Neuronal stem cell (in vitro differentiated cells): Measurements from ENCODE around the gene MBLAC1.

Source experiments
- DNase-seq: peaks from one replicate; pipeline ENCODE4 v3.0.0-alpha.2; 2013; ENCODE audit warnings: low spot score
- H2AFZ ChIP-seq: one replicate; pipeline ENCODE4 v1.6.1; 2013; ENCODE audit warnings: mild to moderate bottlenecking, low read length, inconsistent platforms
- H2AK5ac ChIP-seq: 2 replicates; pipeline ENCODE4 v1.6.1; 2013; ENCODE audit warnings: low read depth, mild to moderate bottlenecking, inconsistent platforms, low read length, moderate library complexity, mixed read lengths
- H2BK120ac ChIP-seq: 2 replicates; pipeline ENCODE4 v1.6.1; 2013; ENCODE audit warnings: low read depth, mild to moderate bottlenecking, inconsistent platforms, low read length, moderate library complexity, mixed read lengths
- H2BK12ac ChIP-seq: one replicate; pipeline ENCODE4 v1.6.1; 2013; ENCODE audit warnings: low read length, inconsistent platforms
- H2BK15ac ChIP-seq: 2 replicates; pipeline ENCODE4 v1.6.1; 2013; ENCODE audit warnings: mild to moderate bottlenecking, low read length, inconsistent platforms, mixed read lengths
- H2BK5ac ChIP-seq: one replicate; pipeline ENCODE4 v1.6.1; 2013; ENCODE audit warnings: inconsistent platforms, mild to moderate bottlenecking, low read length, moderate library complexity
- H3K14ac ChIP-seq: one replicate; pipeline ENCODE4 v1.6.1; 2013; ENCODE audit warnings: low read length, inconsistent platforms
- H3K18ac ChIP-seq: 2 replicates; pipeline ENCODE4 v1.6.1; 2013; ENCODE audit warnings: low read length, inconsistent platforms
- H3K23ac ChIP-seq: 2 replicates; pipeline ENCODE4 v1.6.1; 2013; ENCODE audit warnings: low read depth, mild to moderate bottlenecking, mixed read lengths, low read length, inconsistent platforms; ENCODE audit not compliant: poor library complexity
- H3K27ac ChIP-seq: replicated peaks from 3 replicates; pipeline ENCODE4 v1.5.1; 2013; ENCODE audit warnings: low read length, inconsistent platforms
- H3K27me3 ChIP-seq, 3 experiments: 2 replicates each; pipeline ENCODE4 v1.6.1; 2013; ENCODE audit warnings: low read length in 3 of 3, mild to moderate bottlenecking in 2 of 3, inconsistent platforms in 1 of 3, low read depth in 1 of 3, mixed read lengths in 1 of 3, moderate library complexity in 1 of 3; ENCODE audit not compliant: control insufficient read depth in 3 of 3, insufficient read depth in 3 of 3
- H3K36me3 ChIP-seq, 2 donors: replicated peaks in 1 of 2; 2 replicates each; pipeline ENCODE4 v1.6.1; 2013; ENCODE audit warnings: low read length in 2 of 2; ENCODE audit not compliant: control insufficient read depth in 2 of 2, insufficient read depth in 2 of 2
- H3K4ac ChIP-seq: 2 replicates; pipeline ENCODE4 v1.6.1; 2013; ENCODE audit warnings: inconsistent platforms, mild to moderate bottlenecking, low read length, moderate library complexity
- H3K4me1 ChIP-seq, 2 donors: 1 replicate in 1 of 2; 2 replicates in 1 of 2; pipeline ENCODE4 v1.6.1; 2013; ENCODE audit warnings: low read length in 2 of 2, low read depth in 1 of 2; ENCODE audit not compliant: control insufficient read depth in 2 of 2, insufficient read depth in 1 of 2
- H3K4me2 ChIP-seq: one replicate; pipeline ENCODE4 v1.6.1; 2013; ENCODE audit warnings: mild to moderate bottlenecking, low read length, inconsistent platforms; ENCODE audit not compliant: insufficient read depth, poor library complexity, severe bottlenecking
- H3K4me3 ChIP-seq, 2 donors: 2 replicates each; pipeline ENCODE4 v1.5.1; 2013; ENCODE audit warnings: low read length in 2 of 2, mild to moderate bottlenecking in 2 of 2, inconsistent platforms in 1 of 2, moderate library complexity in 1 of 2
- H3K79me1 ChIP-seq: one replicate; pipeline ENCODE4 v1.6.1; 2013; ENCODE audit warnings: low read depth, mild to moderate bottlenecking, inconsistent platforms, low read length, moderate library complexity
- H3K9ac ChIP-seq: one replicate; pipeline ENCODE4 v1.6.1; 2013; ENCODE audit warnings: mild to moderate bottlenecking, low read depth, low read length, inconsistent platforms; ENCODE audit not compliant: poor library complexity
- H3K9me3 ChIP-seq, 2 donors: replicated peaks in 1 of 2; 2 replicates each; pipeline versions ENCODE3 to v1.6.1; 2013; ENCODE audit warnings: low read length in 2 of 2, mild to moderate bottlenecking in 2 of 2, inconsistent platforms in 1 of 2, low read depth in 1 of 2, mixed read lengths in 1 of 2, moderate library complexity in 1 of 2; ENCODE audit not compliant: control insufficient read depth in 2 of 2, insufficient read depth in 1 of 2
- H4K8ac ChIP-seq: one replicate; pipeline ENCODE4 v1.6.1; 2013; ENCODE audit warnings: low read depth, mild to moderate bottlenecking, inconsistent platforms, low read length, moderate library complexity
- H4K91ac ChIP-seq: one replicate; pipeline ENCODE4 v1.6.1; 2013; ENCODE audit warnings: low read length, low read depth, mild to moderate bottlenecking, inconsistent platforms; ENCODE audit not compliant: poor library complexity
- WGBS, 2 donors: extraction: QIAGEN DNeasy Blood & Tissue Kit; methylation state at CpG; one replicate each; pipeline ENCODE4 v1.1.7; 2013; ENCODE audit warnings: missing lambda C conversion rate in 2 of 2, mixed read lengths in 1 of 2; ENCODE audit not compliant: insufficient read length in 2 of 2, insufficient replicate concordance in 1 of 2; ENCODE audit errors: extremely low coverage in 2 of 2; 5-methylcytosine and 5-hydroxymethylcytosine counted together

The MBLAC1 gene

DNA sequence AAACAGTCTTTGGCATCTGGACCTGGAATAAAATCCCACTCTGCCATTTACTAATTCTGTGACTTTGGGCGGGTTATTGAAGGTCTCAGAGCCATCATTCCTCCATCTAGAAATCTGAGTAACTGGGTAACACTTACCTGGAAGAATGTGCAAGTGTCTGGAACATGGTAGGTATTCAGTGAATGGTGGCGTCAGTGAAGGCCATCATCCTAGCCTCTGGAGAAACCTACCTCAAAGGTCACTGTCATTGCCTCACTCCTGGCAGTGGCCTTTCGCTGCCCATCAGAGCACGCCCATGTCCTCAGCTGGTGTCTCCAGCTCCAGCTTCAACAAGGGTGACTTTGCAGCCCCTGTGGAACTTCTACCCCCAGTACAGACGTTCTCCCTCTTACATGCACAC is 37.1 kb downstream of the MBLAC1 start:
- peak overlapping the region; percentile 68 for H2AK5ac ChIP-seq
- no peak overlapping the region for H3K14ac ChIP-seq
- no peak overlapping the region for H3K9ac ChIP-seq
- H3K79me1 ChIP-seq, result no peaks in the 10 kb centered on the region
- no peak overlapping the region for H2BK15ac ChIP-seq
- no peak overlapping the region for H3K4ac ChIP-seq
- H2BK12ac ChIP-seq, result no peak overlapping the region
- H3K9me3 ChIP-seq, result no peaks in the 10 kb centered on the region
- H3K27ac ChIP-seq, result no peak overlapping the region
- DNase-seq, result no peak
- no peak overlapping the region for H3K18ac ChIP-seq
- no peak overlapping the region for H4K8ac ChIP-seq
- H3K4me2 ChIP-seq, result no peak overlapping the region
- H3K36me3 ChIP-seq, result no peaks in the 10 kb centered on the region
- H3K4me3 ChIP-seq, result no peak overlapping the region
- H3K23ac ChIP-seq, result no peak overlapping the region
- no peak overlapping the region for H4K91ac ChIP-seq
- H3K27me3 ChIP-seq, result peaks cover 0 to 18% (median 0%) of the 10 kb centered on the region in 3 experiments
- peaks cover 19 to 20% of the 10 kb centered on the region in 2 donors for H3K4me1 ChIP-seq
- no CpG with 5 or more reads among the region's 5 CpGs for WGBS, 2 donors
- no peak overlapping the region for H2AFZ ChIP-seq
- no peak overlapping the region for H2BK5ac ChIP-seq
- no peak overlapping the region for H2BK120ac ChIP-seq

DNA sequence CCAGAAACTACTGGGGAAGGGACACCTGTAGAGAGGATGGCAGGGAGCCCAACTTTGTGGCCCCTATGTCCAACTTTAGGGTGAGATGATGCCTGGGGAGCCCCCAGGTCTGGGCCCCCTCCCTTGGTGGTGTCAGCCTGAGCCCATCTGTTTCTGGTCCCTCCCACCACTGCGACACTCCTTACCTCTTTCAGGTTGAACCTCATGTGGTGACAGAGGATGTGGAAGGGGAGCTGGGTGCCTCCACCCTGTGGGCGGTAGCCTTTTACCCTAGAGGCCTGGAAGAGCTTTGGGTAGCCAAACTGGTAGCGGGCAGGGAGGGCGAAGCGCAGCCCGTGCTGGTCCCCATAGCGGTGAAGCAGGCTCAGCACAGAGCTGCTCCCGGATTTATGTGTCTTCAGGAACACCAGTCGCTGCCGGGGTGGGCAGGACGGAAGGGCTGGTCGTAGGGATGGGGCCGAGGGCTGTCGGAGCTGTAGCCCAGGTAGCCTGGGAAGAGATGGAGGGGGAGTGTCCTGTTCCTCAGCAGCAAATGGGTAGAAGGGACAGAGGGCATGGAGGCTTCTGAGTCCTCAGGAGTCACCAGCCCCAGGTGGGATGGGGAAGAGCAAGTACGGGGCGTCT is 39.7 kb downstream of the MBLAC1 start:
- H2BK5ac ChIP-seq, result no peak overlapping the region
- H2AK5ac ChIP-seq, result peak overlapping the region; percentile 88
- no peak overlapping the region for H3K4ac ChIP-seq
- H3K79me1 ChIP-seq, result no peaks in the 10 kb centered on the region
- peak overlapping the region; percentile 95 for H2BK15ac ChIP-seq
- H3K4me2 ChIP-seq, result no peak overlapping the region
- no peak overlapping the region for H3K27ac ChIP-seq
- no peak overlapping the region for H2AFZ ChIP-seq
- H3K23ac ChIP-seq, result peak overlapping the region; percentile 51
- H3K36me3 ChIP-seq, result peaks cover 0 to 17% of the 10 kb centered on the region in 2 donors
- no peak overlapping the region for H2BK12ac ChIP-seq
- H3K4me3 ChIP-seq, result no peak overlapping the region
- peak overlapping the region; percentile 6 for H3K18ac ChIP-seq
- H3K27me3 ChIP-seq, result peaks cover 0 to 30% (median 0%) of the 10 kb centered on the region in 3 experiments
- WGBS, 2 donors, result no CpG with 5 or more reads among the region's 16 CpGs
- H4K91ac ChIP-seq, result no peak overlapping the region
- H2BK120ac ChIP-seq, result peak overlapping the region; percentile 64
- no peak overlapping the region for H3K9ac ChIP-seq
- no peaks in the 10 kb centered on the region for H3K9me3 ChIP-seq
- H4K8ac ChIP-seq, result no peak overlapping the region
- DNase-seq, result no peak
- no peak overlapping the region for H3K14ac ChIP-seq
- peaks cover 24% of the 10 kb centered on the region in 2 donors for H3K4me1 ChIP-seq

DNA sequence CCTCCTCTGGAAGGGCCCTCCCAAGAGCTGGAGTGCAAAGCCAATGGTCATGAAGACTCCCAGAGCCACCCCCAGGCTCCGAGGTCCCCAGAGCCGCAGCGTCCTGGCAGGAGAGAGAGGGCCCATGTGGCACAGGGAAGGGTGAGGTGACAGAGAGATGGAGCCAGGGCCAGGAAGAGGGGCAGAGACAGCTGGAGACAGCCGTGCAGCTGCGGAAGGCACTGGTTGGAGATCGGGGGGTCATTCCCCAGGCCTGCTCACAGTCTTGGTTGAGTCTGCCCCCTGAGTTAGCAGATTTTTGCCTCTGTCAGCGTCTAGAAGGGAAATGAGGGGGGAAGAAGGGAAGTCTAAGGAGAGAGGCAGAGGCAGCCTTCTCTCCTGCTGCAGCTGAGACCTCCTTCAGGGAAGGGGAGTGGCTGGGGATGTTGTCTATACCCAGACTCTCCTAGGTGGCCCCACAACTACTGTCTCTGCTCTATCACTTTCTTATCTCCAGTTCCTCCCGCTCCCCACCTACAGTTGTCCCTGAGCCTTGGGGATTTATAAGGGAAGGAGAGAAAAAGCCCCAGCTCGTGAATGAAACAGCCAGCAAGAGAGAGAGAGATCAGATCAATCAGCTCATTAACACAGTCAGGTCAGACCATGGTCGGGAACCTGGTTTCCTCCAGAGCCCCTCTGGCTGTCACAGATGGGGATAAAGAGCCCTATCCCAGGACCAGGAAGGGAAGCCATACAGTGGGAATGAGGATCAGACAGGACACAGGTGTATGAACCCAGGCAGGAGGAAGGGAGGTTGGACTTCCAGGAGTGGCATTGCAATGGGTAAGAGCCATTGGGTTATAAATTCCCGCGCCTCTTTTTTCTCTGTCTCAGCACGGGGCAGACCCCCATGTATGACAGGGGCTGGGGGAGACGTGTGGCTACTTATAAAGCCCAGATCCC is 40.5 kb downstream of the MBLAC1 start:
- Histone ChIP-seq H3K23ac (peak overlapping the region; percentile 51), H3K4me1 (peaks cover 24 to 28% of the 10 kb centered on the region in 2 donors), H3K27ac (no peak overlapping the region), H3K4me3 (no peak overlapping the region), H2AFZ (peak overlapping the region; percentile 85), H3K27me3 (peaks cover 0 to 36% (median 0%) of the 10 kb centered on the region in 3 experiments), H2BK5ac (no peak overlapping the region), H2BK12ac (no peak overlapping the region), H3K9me3 (no peaks in the 10 kb centered on the region), H3K79me1 (peaks cover 2% of the 10 kb centered on the region), H3K36me3 (peaks cover 0 to 23% of the 10 kb centered on the region in 2 donors), H2BK120ac (peak overlapping the region; percentile 64), H4K91ac (no peak overlapping the region), H2AK5ac (peak overlapping the region; percentile 88), H4K8ac (no peak overlapping the region), H3K14ac (no peak overlapping the region), H3K4ac (no peak overlapping the region), H3K4me2 (peak overlapping the region; percentile 26), H2BK15ac (peak overlapping the region; percentile 95), H3K9ac (no peak overlapping the region), H3K18ac (peak overlapping the region; percentile 6)
- WGBS, 2 donors, result no CpG with 5 or more reads among the region's 14 CpGs
- no peak for DNase-seq

DNA sequence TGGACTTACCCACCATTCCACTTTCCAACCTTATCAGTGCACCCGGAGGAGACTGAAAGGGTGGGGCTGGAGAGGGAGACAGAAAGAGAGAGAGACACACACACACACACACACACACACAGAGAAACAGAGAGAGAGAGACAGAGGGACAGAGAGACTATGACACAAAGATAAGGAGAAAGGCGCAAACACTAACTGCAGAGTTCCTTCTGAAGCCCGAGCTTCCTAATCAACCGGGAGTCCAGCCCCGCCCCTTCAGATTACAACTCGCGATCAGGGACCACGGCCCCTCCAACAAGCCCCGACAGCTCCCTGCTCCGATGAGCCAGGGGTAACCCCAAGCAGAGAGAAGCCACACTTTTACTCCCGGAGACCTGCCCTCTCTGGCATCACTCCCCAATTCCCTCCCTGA is 41.2 kb downstream of the MBLAC1 start:
- H3K4ac ChIP-seq, result no peak overlapping the region
- no peak overlapping the region for H2AK5ac ChIP-seq
- H4K91ac ChIP-seq, result no peak overlapping the region
- no peak overlapping the region for H2BK12ac ChIP-seq
- peak overlapping the region; percentile 7 for H3K9ac ChIP-seq
- peaks cover 24 to 28% of the 10 kb centered on the region in 2 donors for H3K4me1 ChIP-seq
- H2AFZ ChIP-seq, result peak overlapping the region; percentile 85
- no peak for DNase-seq
- H3K27me3 ChIP-seq, result peaks cover 0 to 36% (median 0%) of the 10 kb centered on the region in 3 experiments
- no peak overlapping the region for H3K23ac ChIP-seq
- H4K8ac ChIP-seq, result no peak overlapping the region
- no CpG with 5 or more reads among the region's 11 CpGs for WGBS, 2 donors
- H3K36me3 ChIP-seq, result peaks cover 0 to 23% of the 10 kb centered on the region in 2 donors
- no peaks in the 10 kb centered on the region for H3K9me3 ChIP-seq
- no peak overlapping the region for H2BK5ac ChIP-seq
- peak overlapping the region; percentile 39 to 71 for H3K4me3 ChIP-seq
- H3K27ac ChIP-seq, result no peak overlapping the region
- H3K79me1 ChIP-seq, result peaks cover 2% of the 10 kb centered on the region
- H2BK15ac ChIP-seq, result no peak overlapping the region
- H3K4me2 ChIP-seq, result peak overlapping the region; percentile 77
- H3K18ac ChIP-seq, result peak overlapping the region; percentile 25
- H3K14ac ChIP-seq, result no peak overlapping the region
- no peak overlapping the region for H2BK120ac ChIP-seq
